ENCODE data around the gene SP3. TPM values are rescaled to one million over a fixed set of nuclear protein-coding genes. Genes with fewer than 3 reads are reported as not detected.
A peak's percentile ranks its signal among the peaks of the same experiment; 100 is the strongest.

Gene SP3
- total RNA-seq, 2 donors from 2014 or later, result 33.2 to 45.0 TPM

GRCh38 chr2:173964565-173965371 is 405 bp downstream of the SP3 start:
- TF ChIP-seq, protein P1, sequence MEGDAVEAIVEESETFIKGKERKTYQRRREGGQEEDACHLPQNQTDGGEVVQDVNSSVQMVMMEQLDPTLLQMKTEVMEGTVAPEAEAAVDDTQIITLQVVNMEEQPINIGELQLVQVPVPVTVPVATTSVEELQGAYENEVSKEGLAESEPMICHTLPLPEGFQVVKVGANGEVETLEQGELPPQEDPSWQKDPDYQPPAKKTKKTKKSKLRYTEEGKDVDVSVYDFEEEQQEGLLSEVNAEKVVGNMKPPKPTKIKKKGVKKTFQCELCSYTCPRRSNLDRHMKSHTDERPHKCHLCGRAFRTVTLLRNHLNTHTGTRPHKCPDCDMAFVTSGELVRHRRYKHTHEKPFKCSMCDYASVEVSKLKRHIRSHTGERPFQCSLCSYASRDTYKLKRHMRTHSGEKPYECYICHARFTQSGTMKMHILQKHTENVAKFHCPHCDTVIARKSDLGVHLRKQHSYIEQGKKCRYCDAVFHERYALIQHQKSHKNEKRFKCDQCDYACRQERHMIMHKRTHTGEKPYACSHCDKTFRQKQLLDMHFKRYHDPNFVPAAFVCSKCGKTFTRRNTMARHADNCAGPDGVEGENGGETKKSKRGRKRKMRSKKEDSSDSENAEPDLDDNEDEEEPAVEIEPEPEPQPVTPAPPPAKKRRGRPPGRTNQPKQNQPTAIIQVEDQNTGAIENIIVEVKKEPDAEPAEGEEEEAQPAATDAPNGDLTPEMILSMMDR (IDR thresholded peaks at IDR 0.05), result no peak
- Histone ChIP-seq H3K27ac (peak overlapping the region; percentile 99 to 100), H3K4me1 (peaks cover 0 to 24% of the 10 kb centered on the region in 2 donors)

GRCh38 chr2:173963817-173964564 is 1.2 kb downstream of the SP3 start:
- peaks cover 0 to 32% of the 10 kb centered on the region in 2 donors for H3K4me1 ChIP-seq
- H3K27me3 ChIP-seq, result no peaks in the 10 kb centered on the region

More at GRCh38 chr2:173964565-173965371, 405 bp downstream of the SP3 start:
- H3K36me3 ChIP-seq, result no peaks in the 10 kb centered on the region
- no peaks in the 10 kb centered on the region for H3K9me3 ChIP-seq
- no peaks in the 10 kb centered on the region for H3K27me3 ChIP-seq
- DNase-seq (ENCODE audit: low spot score), result peak; percentile 84
- H3K4me3 ChIP-seq, result peak overlapping the region; percentile 87 to 88

DNA sequence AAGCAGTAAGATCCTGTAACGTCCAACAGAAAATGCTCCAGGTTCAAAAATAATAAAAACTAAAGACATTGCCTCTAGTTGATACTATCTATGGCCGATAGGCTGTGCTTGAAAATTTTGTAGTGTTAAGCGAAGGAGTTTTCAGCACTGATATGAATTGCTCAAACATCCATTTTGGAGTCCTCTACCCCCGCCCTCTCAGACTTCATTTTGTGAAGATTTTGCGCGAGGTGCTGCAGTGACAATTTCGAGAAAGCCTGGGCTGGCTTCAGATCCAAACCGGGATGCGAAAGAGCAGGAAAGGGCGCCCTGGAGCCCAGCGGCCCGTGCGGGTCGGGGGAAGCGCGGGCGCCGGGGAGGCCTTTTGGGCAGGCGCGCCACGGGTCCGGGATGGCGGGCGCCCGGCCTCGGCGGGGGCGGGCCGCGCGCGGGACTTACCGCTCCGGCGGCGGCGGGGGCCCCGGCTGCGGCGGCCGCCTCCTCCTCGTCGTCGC is 1.8 kb downstream of the SP3 start:
- TF ChIP-seq, protein P1 (IDR thresholded peaks at IDR 0.05), result peak in 1 of 2 donors; percentile 36
- Histone ChIP-seq H3K36me3 (no peaks in the 10 kb centered on the region), H3K4me1 (peaks cover 0 to 36% of the 10 kb centered on the region in 2 donors), H3K27ac (peak overlapping the region; percentile 99 to 100), H3K27me3 (no peaks in the 10 kb centered on the region), H3K4me3 (peak overlapping the region; percentile 87 to 88), H3K9me3 (no peaks in the 10 kb centered on the region)
- no peak for DNase-seq (ENCODE audit: low spot score)

More at GRCh38 chr2:173963817-173964564, 1.2 kb downstream of the SP3 start:
- TF ChIP-seq, protein P1 (IDR thresholded peaks at IDR 0.05), result no peak
- peak; percentile 86 for DNase-seq (ENCODE audit: low spot score)
- Histone ChIP-seq H3K4me3 (peak overlapping the region; percentile 87 to 88), H3K36me3 (no peaks in the 10 kb centered on the region), H3K9me3 (no peaks in the 10 kb centered on the region), H3K27ac (peak overlapping the region; percentile 99 to 100)

GRCh38 chr2:173962583-173963110 is 2.5 kb downstream of the SP3 start:
- H3K27me3 ChIP-seq, result no peaks in the 10 kb centered on the region
- no peaks in the 10 kb centered on the region for H3K36me3 ChIP-seq
- no peak for DNase-seq (ENCODE audit: low spot score)
- H3K4me3 ChIP-seq, result peak overlapping the region; percentile 87 to 88
- TF ChIP-seq, protein P1 (IDR thresholded peaks at IDR 0.05), result no peak
- peak overlapping the region; percentile 99 to 100 for H3K27ac ChIP-seq
- H3K4me1 ChIP-seq, result peaks cover 0 to 43% of the 10 kb centered on the region in 2 donors
- H3K9me3 ChIP-seq, result no peaks in the 10 kb centered on the region

DNA sequence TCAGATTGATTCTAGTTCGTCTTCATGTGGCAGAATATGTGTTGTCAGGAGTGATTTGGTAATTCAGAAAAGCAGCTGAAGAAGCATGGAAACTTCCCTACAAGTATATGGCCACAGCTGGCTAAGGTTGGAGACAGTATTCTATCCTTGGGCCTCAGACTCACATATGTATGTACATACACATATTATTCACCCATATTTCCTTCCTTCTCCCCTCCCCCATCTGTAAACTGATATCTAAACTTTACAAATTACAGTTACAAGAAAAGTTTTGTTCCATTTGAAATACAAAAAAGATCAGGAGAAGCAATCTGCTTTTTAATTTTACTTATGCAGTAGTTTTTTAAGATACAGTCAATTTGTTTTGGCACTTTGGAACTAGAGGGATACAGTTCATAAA is 3.1 kb downstream of the SP3 start:
- no peaks in the 10 kb centered on the region for H3K36me3 ChIP-seq
- H3K4me1 ChIP-seq, result peaks cover 0 to 49% of the 10 kb centered on the region in 2 donors
- TF ChIP-seq, protein P1 (IDR thresholded peaks at IDR 0.05), result no peak
- H3K27ac ChIP-seq, result peak overlapping the region; percentile 99 to 100
- H3K9me3 ChIP-seq, result no peaks in the 10 kb centered on the region
- H3K27me3 ChIP-seq, result no peaks in the 10 kb centered on the region
- DNase-seq (ENCODE audit: low spot score), result no peak
- peak overlapping the region in 1 of 2 donors; percentile 87 for H3K4me3 ChIP-seq

All from right atrium auricular region (tissue), 2 donors.